Gastrocnemius medialis (tissue), 4 donors: ENCODE results near the gene MSANTD2.

Experiments used
- CTCF ChIP-seq, 5 experiments: fragments of 450-650 bp in 3 of 5; fragments of 200-600 bp in 2 of 5; sonication (generic) in 2 of 5; IDR thresholded peaks in 4 of 5; conservative IDR thresholded peaks in 1 of 5; 1 replicate in 4 of 5; 2 replicates in 1 of 5; pipeline ENCODE4 v1.5.1; 2016 to 2019; ENCODE audit warnings: antibody characterized with exemption in 5 of 5, mild to moderate bottlenecking in 3 of 5, moderate library complexity in 3 of 5
- POLR2A ChIP-seq, 2 donors: fragments of 450-650 bp; IDR thresholded peaks; one replicate each; pipeline ENCODE4 v1.6.1; 2017; ENCODE audit warnings: antibody characterized with exemption in 2 of 2, mild to moderate bottlenecking in 2 of 2, moderate library complexity in 2 of 2

- no peak for TF ChIP-seq CTCF (IDR thresholded peaks at IDR 0.05 in 4 of 5, conservative IDR thresholded peaks at IDR 0.05 in 1 of 5)
- TF ChIP-seq POLR2A (IDR thresholded peaks at IDR 0.05), result no peak
These were observed 57.2 kb downstream of the MSANTD2 start for GRCh38 chr11:124743050-124743449.
